GM18520 (cell line): ENCODE results near the gene ALDH5A1.

Experiments used
- ATAC-seq: cut with Tn5 transposase; IDR thresholded peaks from one replicate; pipeline ENCODE4 v1.9.1; 2021; ENCODE audit not compliant: unreplicated experiment

The ALDH5A1 gene

DNA sequence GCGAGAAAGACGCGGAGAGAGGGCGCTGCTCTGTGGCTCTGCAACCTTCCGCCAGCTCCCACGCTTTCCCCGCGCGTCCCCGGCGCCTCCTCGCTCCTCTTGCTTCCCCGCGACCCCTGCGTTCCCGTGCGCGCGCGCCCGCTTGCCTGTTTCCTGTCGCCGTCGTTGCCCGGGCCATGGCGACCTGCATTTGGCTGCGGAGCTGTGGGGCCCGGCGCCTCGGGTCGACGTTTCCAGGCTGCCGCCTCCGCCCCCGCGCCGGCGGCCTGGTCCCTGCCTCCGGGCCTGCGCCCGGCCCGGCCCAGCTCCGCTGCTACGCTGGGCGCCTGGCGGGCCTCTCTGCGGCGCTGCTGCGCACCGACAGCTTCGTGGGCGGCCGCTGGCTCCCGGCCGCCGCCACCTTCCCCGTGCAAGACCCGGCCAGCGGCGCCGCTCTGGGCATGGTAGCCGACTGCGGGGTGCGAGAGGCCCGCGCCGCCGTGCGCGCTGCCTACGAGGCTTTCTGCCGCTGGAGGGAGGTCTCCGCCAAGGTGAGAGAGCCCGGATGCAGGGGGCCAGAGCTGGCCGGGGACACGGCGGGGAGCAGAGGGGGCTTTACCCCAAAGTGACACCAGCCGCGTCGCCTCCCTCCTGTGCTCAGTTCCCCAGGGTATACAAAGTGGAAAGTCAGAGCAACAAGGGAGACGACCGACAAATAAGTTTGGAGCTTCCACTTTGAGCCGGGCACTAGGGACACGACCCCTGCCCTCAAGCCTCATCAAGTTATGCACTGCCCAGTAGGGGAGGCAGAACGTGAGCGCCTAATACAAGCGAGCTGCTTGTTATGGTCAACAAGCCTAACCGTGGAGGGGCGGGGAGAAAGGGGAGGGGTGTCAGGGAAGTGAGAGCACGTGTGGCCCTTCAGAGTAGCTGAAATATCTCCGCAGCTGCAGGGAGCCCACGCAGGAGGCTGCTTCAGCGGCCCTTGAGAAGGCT lies at the start of gene ALDH5A1:
ALDH5A1 (plus strand) TSS at position 149 of the 975 bp plus-strand sequence; CDS start at position 177, 28 bp downstream.
- ATAC-seq: peak; percentile 65

- ATAC-seq: no peak
Measured at GRCh38 chr6:24445704-24446103, 49.1 kb upstream of the ALDH5A1 start.

- ATAC-seq: no peak
Measured at GRCh38 chr6:24446670-24447069, 48.1 kb upstream of the ALDH5A1 start.

GRCh38 chr6:24448396-24448795 lies 46.4 kb upstream of the ALDH5A1 start:
- ATAC-seq: no peak

DNA sequence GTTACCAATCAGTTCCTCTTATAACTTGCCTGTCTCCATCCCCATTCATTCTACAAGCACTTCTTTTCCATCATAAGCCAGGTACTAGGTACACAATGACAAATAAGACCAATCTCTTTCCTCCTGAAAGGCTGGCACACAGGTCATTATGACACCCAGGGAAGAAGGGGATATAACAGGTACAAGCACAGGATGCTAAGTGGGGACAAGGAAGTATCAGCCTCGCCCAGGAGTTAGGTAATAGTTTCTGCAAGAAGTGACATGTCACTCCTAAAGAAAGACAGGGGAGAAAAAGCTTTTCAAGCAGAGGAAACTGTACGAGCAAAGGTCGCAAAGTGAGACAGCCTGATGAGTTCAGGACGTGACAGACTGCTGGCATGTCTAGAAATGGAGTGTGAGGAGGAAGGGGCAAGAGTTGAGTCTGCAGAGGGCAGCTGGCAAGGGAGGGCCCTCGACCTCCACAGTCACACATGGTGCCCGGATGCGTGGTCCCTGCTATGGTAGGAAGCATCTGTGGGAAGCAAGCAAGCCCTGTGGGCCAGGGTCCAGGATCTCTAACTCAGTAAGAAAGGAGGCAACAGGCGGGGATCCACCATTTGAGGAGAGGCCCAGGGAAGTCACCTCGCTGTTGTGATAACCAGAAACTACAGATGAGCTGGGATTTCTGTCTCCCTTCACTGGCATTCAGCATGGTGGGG lies 45.8 kb upstream of the ALDH5A1 start:
- no peak for ATAC-seq

- no peak for ATAC-seq
Measured at GRCh38 chr6:24451581-24452388, 43.0 kb upstream of the ALDH5A1 start.

- ATAC-seq: no peak
Measured at GRCh38 chr6:24453921-24454320, 40.8 kb upstream of the ALDH5A1 start.

- no peak for ATAC-seq
Measured at GRCh38 chr6:24454452-24454851, 40.3 kb upstream of the ALDH5A1 start.

GRCh38 chr6:24455061-24455460 lies 39.7 kb upstream of the ALDH5A1 start:
- ATAC-seq: no peak

GRCh38 chr6:24458134-24458533 lies 36.6 kb upstream of the ALDH5A1 start:
- ATAC-seq: no peak

GRCh38 chr6:24458941-24459340 lies 35.8 kb upstream of the ALDH5A1 start:
- no peak for ATAC-seq

DNA sequence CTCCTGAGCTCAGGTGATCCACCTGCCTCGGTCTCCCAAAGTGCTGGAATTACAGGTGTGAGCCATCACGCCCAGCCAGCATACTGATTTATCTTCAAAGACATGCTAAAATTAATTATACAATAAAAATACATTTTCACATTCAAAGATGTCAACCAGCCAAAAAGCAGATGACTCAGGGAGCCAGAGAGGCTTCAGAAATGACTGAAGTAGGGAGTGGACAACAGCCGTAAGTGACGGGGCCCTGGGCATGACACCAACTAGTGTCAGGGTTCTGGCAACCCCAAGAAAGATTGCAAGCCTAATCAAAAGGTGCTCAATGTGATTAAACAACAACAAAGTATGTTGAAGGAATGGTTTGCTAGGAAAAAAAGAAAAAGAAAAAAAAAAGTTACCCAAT lies 33.8 kb upstream of the ALDH5A1 start:
- no peak for ATAC-seq

DNA sequence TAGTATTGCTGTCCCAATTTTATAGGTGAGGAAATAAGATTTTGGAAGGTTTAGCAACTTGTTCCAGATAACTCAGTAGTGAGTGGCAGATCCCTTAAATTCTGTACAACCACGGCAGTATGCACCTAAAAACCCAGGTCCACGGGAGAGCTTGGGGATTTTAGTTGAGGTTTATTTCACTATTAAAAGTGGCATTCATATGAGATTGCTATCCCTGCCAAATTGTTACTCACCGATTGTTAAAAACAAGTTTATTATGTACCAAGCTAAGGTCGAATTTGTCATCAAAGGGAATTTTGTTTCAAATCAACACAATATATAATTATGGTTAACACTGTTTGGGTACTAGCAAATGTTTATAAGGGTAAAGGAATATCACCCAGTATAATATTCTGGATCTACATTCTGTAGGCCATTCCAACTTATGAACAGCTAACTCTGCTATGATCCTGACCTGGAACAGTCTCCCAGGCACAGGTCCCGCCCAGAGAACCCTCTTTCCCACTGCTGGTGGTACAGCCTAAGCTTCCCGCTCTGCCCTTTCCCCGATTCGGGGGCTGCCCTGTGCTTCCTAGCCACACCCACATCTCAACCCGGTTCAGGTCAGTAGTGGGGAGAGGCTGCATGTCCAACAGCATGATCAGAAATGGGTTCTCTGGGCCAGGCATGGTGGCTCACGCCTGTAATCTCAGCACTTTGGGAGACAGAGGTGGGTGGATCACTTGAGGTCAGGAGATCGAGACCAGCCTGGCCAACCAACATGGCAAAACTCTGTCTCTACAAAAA lies 30.3 kb upstream of the ALDH5A1 start:
- ATAC-seq: no peak

DNA sequence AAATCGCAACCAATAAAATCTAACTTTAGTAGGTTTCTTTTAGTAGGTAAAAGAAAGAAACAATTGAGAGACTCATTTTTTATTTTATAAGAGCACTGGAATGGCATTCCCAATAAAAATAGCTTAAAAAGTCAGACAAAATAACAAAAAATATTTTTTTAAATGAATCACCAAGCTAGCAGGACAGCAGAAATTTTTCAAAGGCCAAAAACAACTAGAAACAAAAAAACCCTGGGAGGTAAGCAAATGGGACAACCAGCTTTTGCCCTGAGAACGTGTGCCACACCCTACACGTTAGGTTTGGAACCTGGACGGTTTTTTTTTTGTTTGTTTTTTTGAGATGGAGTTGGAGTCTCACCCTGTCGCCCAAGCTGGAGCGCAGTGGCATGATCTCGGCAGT lies 25.0 kb upstream of the ALDH5A1 start:
- no peak for ATAC-seq

DNA sequence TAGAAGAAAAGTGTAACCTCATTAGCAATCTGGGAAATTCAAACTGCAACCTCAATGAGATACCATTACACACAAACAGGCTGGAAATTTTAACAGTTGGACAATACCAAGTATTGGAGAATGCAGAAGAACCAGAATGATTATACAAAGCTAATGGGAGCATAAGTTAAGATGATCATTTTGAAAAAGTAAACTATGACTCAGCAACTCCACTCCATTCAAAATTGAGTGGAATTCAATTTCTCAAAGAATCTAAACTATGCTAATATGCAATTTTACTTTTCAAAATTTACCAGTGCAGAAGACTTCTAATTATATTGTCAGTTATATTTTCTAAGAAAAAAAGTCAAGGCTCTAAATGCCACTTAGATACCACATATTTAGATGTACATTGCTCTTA lies 22.6 kb upstream of the ALDH5A1 start:
- no peak for ATAC-seq

GRCh38 chr6:24476631-24477030 lies 18.1 kb upstream of the ALDH5A1 start:
- ATAC-seq: no peak

DNA sequence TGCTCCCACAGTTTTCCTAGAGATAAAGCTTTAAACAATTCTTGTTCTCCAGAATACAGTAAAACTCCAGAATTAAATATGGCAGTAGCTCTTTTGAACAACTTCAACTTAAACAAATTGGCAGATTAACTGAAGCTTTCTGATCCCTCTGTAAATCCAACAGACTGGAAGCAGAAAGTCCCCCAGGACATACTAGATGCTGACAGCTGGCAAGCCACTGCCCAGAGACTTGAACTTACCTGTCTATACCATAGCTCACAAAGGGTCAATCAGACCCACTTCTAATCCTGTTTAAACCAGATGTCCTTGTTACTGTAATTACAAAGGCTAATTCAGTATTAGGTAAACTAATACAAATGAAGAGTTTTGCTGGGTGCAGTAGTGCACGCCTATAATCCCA lies 17.7 kb upstream of the ALDH5A1 start:
- ATAC-seq: no peak

DNA sequence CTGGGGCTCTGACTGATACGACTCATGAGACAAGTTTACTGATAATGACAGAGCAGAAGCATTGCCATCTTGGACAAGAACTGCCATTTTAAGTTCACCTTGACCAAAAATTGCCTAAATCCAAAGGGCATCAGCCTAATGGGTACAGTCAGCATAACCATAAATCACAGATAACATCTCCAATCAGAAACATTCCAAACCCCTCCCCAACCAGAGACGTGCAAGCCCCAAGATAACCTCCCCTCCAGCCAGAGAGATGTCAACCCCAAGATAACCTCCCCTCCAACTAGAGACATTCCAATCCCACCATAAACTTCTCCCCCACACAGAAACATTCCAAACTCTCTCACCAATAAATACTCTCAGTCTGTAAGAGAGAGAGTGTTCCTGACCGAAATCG lies 15.9 kb upstream of the ALDH5A1 start:
- no peak for ATAC-seq

- ATAC-seq: no peak
Measured at GRCh38 chr6:24480705-24481104, 14.1 kb upstream of the ALDH5A1 start.

- ATAC-seq: no peak
Measured at GRCh38 chr6:24481449-24481848, 13.3 kb upstream of the ALDH5A1 start.
